GM21717 (cell line): ENCODE measurements around the gene TDG.
"Not testable (repeated sequence)": the region's sequence is repeated elsewhere in the genome, so short reads cannot be mapped to it uniquely, and the experiment has no call there.

Source experiments
- ATAC-seq: cut with Tn5 transposase; IDR thresholded peaks from one replicate; pipeline ENCODE4 v1.9.1; 2021; ENCODE audit warnings: mild to moderate bottlenecking, moderate library complexity; ENCODE audit not compliant: unreplicated experiment

TDG gene

DNA sequence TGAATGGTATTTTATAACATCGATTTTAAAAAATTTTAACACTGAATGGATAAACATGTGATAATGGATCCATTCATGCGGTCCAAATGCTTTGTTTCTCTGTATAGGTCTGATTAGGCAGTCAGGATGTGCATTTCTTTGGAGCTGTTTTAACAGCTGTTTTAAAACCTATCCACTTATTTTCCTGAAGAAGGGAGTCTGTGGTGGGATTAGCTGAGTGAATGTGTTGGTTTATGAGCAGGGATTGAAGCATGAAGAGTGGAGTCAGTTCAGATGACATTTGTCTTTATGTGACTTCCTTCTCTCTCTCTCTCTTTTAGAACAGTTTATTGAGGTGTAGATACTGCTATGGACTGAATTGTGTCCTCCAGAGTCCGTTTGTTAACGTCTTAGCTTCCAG, 46.7 kb downstream of the TDG start:
- ATAC-seq, result no peak

GRCh38 chr12:104021862-104022261, 56.2 kb downstream of the TDG start:
- not testable (repeated sequence) for ATAC-seq

- ATAC-seq, result no peak
Measured at GRCh38 chr12:104022786-104023185, 57.1 kb downstream of the TDG start.

GRCh38 chr12:104023710-104024109, 58.0 kb downstream of the TDG start:
- no peak for ATAC-seq

DNA sequence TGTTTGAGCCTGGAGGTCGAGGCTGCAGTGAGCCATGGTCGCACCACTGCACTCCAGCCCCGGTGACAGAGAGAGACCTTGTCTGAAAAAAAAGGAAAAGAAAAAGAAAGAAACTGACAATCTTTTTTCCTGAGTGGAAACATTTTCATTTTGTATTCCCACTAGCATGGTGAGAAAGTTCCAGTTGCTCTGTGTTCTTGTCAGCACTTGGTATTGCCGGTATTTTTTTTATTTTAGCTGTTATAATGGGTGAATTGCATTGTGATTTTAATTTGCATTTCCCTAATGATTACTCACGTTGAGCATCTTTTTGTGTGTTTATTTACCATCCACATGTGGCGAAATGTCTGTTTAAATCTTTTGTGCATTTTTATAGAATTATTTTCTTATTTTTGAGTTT, 58.7 kb downstream of the TDG start:
- ATAC-seq, result no peak

DNA sequence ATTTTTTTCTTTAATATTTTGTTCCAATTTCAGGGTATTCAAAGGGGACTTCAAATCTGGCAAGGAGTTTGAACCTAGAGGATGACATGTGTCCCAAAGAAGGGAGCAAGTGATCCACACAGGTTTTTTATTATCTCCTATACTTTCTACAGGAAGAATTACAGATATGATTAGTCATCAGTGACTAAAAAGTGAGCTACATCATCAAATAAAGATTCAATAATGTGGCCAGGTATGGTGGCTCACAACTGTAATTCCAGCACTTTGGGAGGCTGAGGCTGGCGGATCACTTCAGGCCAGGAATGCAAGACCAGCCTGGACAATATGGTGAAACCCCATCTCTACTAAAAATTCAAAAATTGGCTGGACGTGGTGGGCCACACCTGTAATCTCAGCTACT, 60.1 kb downstream of the TDG start:
- no peak for ATAC-seq

GRCh38 chr12:104026841-104027599, 61.3 kb downstream of the TDG start:
- ATAC-seq, result no peak

- ATAC-seq, result not testable (repeated sequence)
Measured at GRCh38 chr12:104030596-104030995, 64.9 kb downstream of the TDG start.

DNA sequence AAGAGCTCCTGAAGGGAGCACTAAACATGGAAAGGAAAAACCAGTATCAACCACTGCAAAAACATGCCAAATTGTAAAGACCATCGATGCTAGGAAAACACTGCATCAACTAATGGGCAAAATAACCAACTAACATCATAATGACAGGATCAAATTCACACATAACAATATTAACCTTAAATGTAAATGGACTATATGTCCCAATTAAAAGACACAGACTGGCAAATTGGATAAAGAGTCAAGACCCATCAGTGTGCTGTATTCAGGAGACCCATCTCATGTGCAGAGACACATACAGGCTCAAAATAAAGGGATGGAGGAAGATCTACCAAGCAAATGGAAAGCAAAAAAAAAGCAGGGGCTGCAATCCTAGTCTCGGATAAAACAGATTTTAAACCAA, 70.5 kb downstream of the TDG start:
- ATAC-seq, result not testable (repeated sequence)
